Left ventricle myocardium inferior (tissue), 1 donor: Measurements from ENCODE around the gene LRMDA. TPM values are rescaled to one million over a fixed set of nuclear protein-coding genes. Genes with fewer than 3 reads are reported as not detected.

ENCODE experiments used
- DNase-seq: peaks from one replicate; pipeline ENCODE4 v3.0.0-alpha.2; 2020
- H3K27ac ChIP-seq: fragments of 200-600 bp; replicated peaks from 2 replicates; pipeline ENCODE4 v1.8.0; 2021
- H3K27me3 ChIP-seq: fragments of 200-600 bp; 2 replicates; pipeline ENCODE4 v1.8.0; 2021; ENCODE audit warnings: low read depth
- H3K36me3 ChIP-seq: fragments of 200-600 bp; 2 replicates; pipeline ENCODE4 v1.8.0; 2021
- H3K4me1 ChIP-seq: fragments of 200-600 bp; 2 replicates; pipeline ENCODE4 v1.8.0; 2021
- H3K4me3 ChIP-seq: fragments of 200-600 bp; 2 replicates; pipeline ENCODE4 v1.8.0; 2021; ENCODE audit warnings: mild to moderate bottlenecking, moderate library complexity
- H3K9me3 ChIP-seq: fragments of 200-600 bp; replicated peaks from 2 replicates; pipeline ENCODE4 v1.8.0; 2021
- intact Hi-C: fragments of 100-400 bp; cut with micrococcal nuclease; formaldehyde crosslinking; loops from one replicate; pipeline ENCODE4 v1.11.0; 2022
- total RNA-seq: library from RNA; stranded (reverse); fragmentation: NEBNext Ultra II Directional; extraction: Animal tissue kit (Norgen Biotek cat#: 25700); gene quantifications from one replicate; pipeline ENCODE4 v1.2.1, GENCODE V29; 2021
- TF ChIP-seq, protein P1 (sequence below): fragments of 200-600 bp; IDR thresholded peaks from 2 replicates; pipeline ENCODE4 v1.8.0; 2021; ENCODE audit warnings: antibody characterized with exemption, mild to moderate bottlenecking, borderline replicate concordance
- donor health status: DM: no; HTN: yes; CAD: no; lungs with severe emphysema.

Gene LRMDA
- total RNA-seq, 1 donor from 2014 or later, result 18.7 TPM

GRCh38 chr10:76291885-76292284, 860.5 kb downstream of the LRMDA start:
- H3K9me3 ChIP-seq, result no peaks in the 10 kb centered on the region
- TF ChIP-seq, protein P1, sequence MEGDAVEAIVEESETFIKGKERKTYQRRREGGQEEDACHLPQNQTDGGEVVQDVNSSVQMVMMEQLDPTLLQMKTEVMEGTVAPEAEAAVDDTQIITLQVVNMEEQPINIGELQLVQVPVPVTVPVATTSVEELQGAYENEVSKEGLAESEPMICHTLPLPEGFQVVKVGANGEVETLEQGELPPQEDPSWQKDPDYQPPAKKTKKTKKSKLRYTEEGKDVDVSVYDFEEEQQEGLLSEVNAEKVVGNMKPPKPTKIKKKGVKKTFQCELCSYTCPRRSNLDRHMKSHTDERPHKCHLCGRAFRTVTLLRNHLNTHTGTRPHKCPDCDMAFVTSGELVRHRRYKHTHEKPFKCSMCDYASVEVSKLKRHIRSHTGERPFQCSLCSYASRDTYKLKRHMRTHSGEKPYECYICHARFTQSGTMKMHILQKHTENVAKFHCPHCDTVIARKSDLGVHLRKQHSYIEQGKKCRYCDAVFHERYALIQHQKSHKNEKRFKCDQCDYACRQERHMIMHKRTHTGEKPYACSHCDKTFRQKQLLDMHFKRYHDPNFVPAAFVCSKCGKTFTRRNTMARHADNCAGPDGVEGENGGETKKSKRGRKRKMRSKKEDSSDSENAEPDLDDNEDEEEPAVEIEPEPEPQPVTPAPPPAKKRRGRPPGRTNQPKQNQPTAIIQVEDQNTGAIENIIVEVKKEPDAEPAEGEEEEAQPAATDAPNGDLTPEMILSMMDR, result no peak
- H3K4me1 ChIP-seq, result no peaks in the 10 kb centered on the region
- no peaks in the 10 kb centered on the region for H3K36me3 ChIP-seq
- DNase-seq, result no peak
- H3K4me3 ChIP-seq, result no peak overlapping the region
- H3K27me3 ChIP-seq, result no peaks in the 10 kb centered on the region
- intact Hi-C loops, result no loop called here
- H3K27ac ChIP-seq, result no peak overlapping the region

GRCh38 chr10:76296957-76297356, 865.5 kb downstream of the LRMDA start:
- Histone ChIP-seq H3K9me3 (no peaks in the 10 kb centered on the region), H3K36me3 (no peaks in the 10 kb centered on the region), H3K4me3 (no peak overlapping the region), H3K27me3 (no peaks in the 10 kb centered on the region), H3K27ac (no peak overlapping the region), H3K4me1 (peaks cover 7% of the 10 kb centered on the region)
- DNase-seq, result no peak
- intact Hi-C loops, result no loop called here
- TF ChIP-seq, protein P1, result no peak

DNA sequence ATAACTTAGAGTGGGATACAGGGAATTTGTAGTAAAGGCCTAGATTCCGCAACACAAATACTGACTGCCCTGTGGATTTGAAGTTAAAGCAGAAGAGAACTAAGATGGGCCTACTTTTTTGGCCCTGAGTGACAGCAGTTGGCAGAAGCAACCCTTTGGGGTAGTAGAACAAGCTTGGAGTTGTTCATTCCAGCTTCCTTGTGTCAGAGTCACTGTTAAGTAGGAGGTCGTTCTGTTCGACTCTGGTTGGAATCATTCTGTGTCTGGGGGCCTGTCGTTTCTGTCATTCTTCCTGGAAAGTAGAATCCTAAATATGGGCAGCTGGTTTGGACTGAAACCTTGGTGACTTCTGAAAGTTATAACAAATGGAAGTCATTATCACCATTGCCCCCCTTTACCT, 865.9 kb downstream of the LRMDA start:
- TF ChIP-seq, protein P1, result no peak
- peaks cover 10% of the 10 kb centered on the region for H3K4me1 ChIP-seq
- no peaks in the 10 kb centered on the region for H3K9me3 ChIP-seq

DNA sequence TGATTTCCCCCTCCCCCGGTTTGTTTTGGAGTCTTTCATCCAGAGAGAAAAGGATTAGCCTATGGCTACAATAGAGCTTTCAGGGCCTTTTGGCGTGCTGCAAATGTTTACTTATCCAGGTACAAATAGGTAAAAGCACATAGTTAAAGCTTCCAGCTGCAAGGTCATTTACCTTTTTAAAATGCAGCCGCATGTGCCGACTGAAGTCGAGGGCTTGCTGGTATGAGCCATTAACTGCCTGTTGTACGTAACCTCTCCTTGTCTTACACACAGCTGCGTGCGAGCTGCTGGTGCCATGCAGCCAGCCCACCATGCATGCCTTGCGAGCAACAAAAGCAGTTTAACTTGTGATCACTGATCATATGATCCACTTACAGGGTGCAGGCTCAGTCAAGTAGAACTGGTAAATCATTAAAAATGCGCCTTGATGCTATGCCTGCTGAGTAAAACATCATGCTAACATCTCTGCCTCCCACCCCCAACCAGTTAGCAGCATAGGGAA, 866.4 kb downstream of the LRMDA start:
- no peaks in the 10 kb centered on the region for H3K9me3 ChIP-seq
- intact Hi-C loops, result no loop called here
- H3K27me3 ChIP-seq, result no peaks in the 10 kb centered on the region
- H3K4me3 ChIP-seq, result no peak overlapping the region
- TF ChIP-seq, protein P1, result no peak
- peaks cover 14% of the 10 kb centered on the region for H3K4me1 ChIP-seq
- DNase-seq, result no peak
- H3K36me3 ChIP-seq, result no peaks in the 10 kb centered on the region
- H3K27ac ChIP-seq, result no peak overlapping the region

More for the DNA sequence above, 865.9 kb downstream of the LRMDA start:
- no peak overlapping the region for H3K4me3 ChIP-seq
- H3K36me3 ChIP-seq, result no peaks in the 10 kb centered on the region
- H3K27ac ChIP-seq, result no peak overlapping the region
- no peak for DNase-seq
- intact Hi-C loops, result no loop called here
- H3K27me3 ChIP-seq, result no peaks in the 10 kb centered on the region

DNA sequence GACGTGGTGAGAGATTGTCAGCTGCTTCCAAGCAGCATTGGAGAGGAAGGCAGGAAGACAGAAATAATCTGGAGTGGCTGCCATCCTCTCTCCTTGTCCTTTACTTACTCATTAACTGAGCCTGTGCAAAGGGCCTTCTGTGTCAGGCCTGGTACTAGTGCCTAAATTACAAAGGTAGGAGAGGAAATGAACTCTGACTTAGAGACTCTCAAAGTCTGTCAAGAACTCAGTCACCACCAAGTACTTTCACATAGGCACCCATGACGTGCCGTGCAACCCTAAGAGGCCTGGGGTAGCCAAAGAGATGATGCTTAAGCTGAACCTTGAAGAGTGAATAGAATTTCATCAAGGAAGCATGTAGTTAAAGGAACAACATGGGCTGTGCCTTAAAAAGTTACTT, 866.9 kb downstream of the LRMDA start:
- Histone ChIP-seq H3K4me3 (no peak overlapping the region), H3K9me3 (no peaks in the 10 kb centered on the region), H3K27ac (no peak overlapping the region), H3K27me3 (no peaks in the 10 kb centered on the region), H3K4me1 (peaks cover 19% of the 10 kb centered on the region), H3K36me3 (no peaks in the 10 kb centered on the region)
- DNase-seq, result no peak
- TF ChIP-seq, protein P1, result no peak
- intact Hi-C loops, result no loop called here
